ENCODE data around the gene SOCS7.

The SOCS7 gene, protein sequence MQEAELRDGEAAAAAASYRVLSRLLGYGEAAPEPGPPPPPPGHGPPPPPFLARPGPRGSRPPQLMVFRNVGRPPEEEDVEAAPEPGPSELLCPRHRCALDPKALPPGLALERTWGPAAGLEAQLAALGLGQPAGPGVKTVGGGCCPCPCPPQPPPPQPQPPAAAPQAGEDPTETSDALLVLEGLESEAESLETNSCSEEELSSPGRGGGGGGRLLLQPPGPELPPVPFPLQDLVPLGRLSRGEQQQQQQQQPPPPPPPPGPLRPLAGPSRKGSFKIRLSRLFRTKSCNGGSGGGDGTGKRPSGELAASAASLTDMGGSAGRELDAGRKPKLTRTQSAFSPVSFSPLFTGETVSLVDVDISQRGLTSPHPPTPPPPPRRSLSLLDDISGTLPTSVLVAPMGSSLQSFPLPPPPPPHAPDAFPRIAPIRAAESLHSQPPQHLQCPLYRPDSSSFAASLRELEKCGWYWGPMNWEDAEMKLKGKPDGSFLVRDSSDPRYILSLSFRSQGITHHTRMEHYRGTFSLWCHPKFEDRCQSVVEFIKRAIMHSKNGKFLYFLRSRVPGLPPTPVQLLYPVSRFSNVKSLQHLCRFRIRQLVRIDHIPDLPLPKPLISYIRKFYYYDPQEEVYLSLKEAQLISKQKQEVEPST

DNA sequence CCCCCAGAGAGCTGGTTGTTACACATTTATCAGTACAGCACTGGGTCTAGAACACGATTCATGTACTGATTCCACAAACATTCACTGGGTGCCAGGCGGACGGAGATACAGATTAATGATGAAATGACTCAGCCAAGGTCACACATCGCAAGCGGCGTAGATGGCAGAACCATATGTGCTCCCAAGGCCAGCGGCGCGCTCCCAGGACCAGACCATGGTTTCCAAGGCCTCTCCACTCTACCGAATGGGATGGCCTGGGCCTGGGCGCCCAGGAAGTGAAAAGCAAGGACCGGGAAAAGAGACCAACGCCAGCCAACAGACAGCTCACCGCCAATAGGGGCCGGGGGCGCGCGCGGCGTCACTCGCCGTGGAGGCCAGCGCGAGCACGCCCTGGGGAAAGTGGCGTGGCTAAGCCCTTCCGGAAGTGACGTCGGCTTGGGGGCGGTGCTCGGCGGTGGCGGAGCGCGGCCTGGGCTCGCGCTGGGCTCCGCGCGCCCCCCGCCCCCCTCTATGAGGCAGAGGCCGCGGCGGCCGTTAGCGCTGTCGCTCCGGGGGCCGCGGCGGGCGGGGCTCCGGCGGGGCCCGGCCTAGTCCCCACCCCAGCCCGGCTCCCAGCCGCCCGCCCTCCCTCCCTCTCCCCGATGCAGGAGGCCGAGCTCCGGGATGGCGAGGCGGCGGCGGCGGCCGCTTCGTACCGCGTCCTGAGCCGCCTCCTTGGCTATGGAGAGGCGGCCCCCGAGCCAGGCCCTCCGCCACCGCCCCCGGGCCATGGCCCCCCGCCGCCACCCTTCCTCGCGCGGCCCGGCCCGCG is at the start of gene SOCS7:
TSS of gene SOCS7 (plus strand) at position 433 of the 811 bp plus-strand sequence. CDS start at position 642, 209 bp downstream.
- H3K36me3 ChIP-seq (ENCODE audit: control insufficient read depth in 5 of 5, insufficient read depth in 5 of 5, low read length in 5 of 5): no peaks in the 10 kb centered on the region
- H3K4me3 ChIP-seq (ENCODE audit: low read depth in 1 of 5, low read length in 5 of 5): peak within 1 kb of the TSS; percentile 71 to 88 (median 82)
- H3K27ac ChIP-seq (ENCODE audit: low read depth, low read length): peak within 1 kb of the TSS; percentile 92
- no peaks in the 10 kb centered on the region for H3K27me3 ChIP-seq (ENCODE audit: control insufficient read depth in 5 of 5, insufficient read depth in 4 of 5, low read length in 5 of 5)
- peak within 1 kb of the TSS; percentile 48 to 88 (median 82) for H3K9ac ChIP-seq (ENCODE audit: low read length in 5 of 5)
- H3K4me1 ChIP-seq (ENCODE audit: control insufficient read depth in 5 of 5, insufficient read depth in 5 of 5, low read length in 5 of 5): peaks cover 7 to 53% (median 46%) of the 10 kb centered on the region in 5 donors
- H3K9me3 ChIP-seq (ENCODE audit: control insufficient read depth in 5 of 5, low read length in 5 of 5): no peaks in the 10 kb centered on the region

DNA sequence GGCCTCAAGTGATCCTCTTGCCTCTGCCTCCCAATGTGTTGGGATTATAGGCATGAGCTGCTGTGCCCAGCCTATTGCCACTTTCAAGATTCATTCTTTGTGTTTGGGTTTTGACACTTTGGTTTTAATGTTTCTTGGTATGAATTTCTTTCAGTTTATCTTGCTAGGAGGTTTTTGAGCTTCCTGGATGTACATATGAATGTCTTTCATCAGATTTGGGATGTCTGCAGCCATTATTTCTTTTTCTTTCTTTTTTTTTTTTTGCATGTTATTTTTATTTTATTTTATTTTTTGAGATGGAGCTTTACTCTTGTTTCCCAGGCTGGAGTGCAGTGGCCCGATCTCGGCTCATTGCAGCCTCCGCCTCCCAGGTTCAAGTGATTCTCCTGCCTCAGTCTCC is 36.1 kb upstream of the SOCS7 start:
- Histone ChIP-seq H3K27me3 (ENCODE audit: control insufficient read depth in 5 of 5, insufficient read depth in 4 of 5, low read length in 5 of 5) (no peaks in the 10 kb centered on the region), H3K9ac (ENCODE audit: low read length in 5 of 5) (no peak overlapping the region), H3K4me1 (ENCODE audit: control insufficient read depth in 5 of 5, insufficient read depth in 5 of 5, low read length in 5 of 5) (no peaks in the 10 kb centered on the region), H3K9me3 (ENCODE audit: control insufficient read depth in 5 of 5, low read length in 5 of 5) (no peaks in the 10 kb centered on the region), H3K4me3 (ENCODE audit: low read depth in 1 of 5, low read length in 5 of 5) (no peak overlapping the region), H3K27ac (ENCODE audit: low read depth, low read length) (no peak overlapping the region), H3K36me3 (ENCODE audit: control insufficient read depth in 5 of 5, insufficient read depth in 5 of 5, low read length in 5 of 5) (peaks cover 3 to 31% (median 18%) of the 10 kb centered on the region in 5 donors)

DNA sequence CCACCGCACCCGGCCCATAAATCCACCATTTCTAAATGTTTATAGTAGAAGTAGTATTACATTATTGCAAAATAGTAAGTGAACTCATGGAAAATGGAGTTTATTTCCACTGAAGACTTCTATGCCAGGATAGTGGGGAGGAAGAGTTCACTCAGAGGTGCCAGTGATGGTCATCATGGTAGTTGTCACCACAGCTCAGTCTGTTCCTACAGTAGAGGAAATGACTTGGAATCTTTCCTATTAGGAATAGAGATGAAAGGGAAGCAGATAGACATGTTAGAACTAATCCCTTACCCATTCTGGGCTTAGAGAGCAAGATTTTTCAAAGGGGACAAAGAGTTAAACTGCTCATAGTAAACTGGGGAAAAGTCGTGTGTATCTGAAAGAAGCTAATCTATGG is 34.6 kb upstream of the SOCS7 start:
- H3K4me3 ChIP-seq (ENCODE audit: low read depth in 1 of 5, low read length in 5 of 5): no peak overlapping the region
- no peaks in the 10 kb centered on the region for H3K4me1 ChIP-seq (ENCODE audit: control insufficient read depth in 5 of 5, insufficient read depth in 5 of 5, low read length in 5 of 5)
- no peaks in the 10 kb centered on the region for H3K9me3 ChIP-seq (ENCODE audit: control insufficient read depth in 5 of 5, low read length in 5 of 5)
- H3K27me3 ChIP-seq (ENCODE audit: control insufficient read depth in 5 of 5, insufficient read depth in 4 of 5, low read length in 5 of 5): no peaks in the 10 kb centered on the region
- H3K9ac ChIP-seq (ENCODE audit: low read length in 5 of 5): no peak overlapping the region
- H3K36me3 ChIP-seq (ENCODE audit: control insufficient read depth in 5 of 5, insufficient read depth in 5 of 5, low read length in 5 of 5): peaks cover 3 to 35% (median 21%) of the 10 kb centered on the region in 5 donors
- no peak overlapping the region for H3K27ac ChIP-seq (ENCODE audit: low read depth, low read length)

DNA sequence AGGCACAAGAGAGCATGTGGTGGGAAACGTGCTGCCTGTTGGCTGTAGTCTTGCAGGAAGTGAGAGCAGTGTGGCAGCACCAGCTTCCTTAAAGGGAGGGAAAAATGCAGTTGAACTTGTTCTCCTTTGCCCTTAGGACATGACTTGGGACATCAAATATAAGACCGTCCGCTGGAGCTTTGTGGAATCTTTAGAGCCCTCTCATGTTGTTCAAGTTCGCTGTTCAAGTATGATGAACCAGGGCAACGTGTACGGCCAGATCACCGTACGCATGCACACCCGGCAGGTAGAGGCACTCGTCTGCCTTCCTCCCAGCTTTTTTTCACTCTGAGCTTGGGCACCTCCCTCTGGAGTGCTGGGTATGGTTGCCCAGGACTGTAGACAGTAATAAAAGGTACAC is 31.2 kb upstream of the SOCS7 start:
- Histone ChIP-seq H3K27ac (ENCODE audit: low read depth, low read length) (no peak overlapping the region), H3K4me3 (ENCODE audit: low read depth in 1 of 5, low read length in 5 of 5) (no peak overlapping the region), H3K27me3 (ENCODE audit: control insufficient read depth in 5 of 5, insufficient read depth in 4 of 5, low read length in 5 of 5) (no peaks in the 10 kb centered on the region), H3K9me3 (ENCODE audit: control insufficient read depth in 5 of 5, low read length in 5 of 5) (no peaks in the 10 kb centered on the region), H3K4me1 (ENCODE audit: control insufficient read depth in 5 of 5, insufficient read depth in 5 of 5, low read length in 5 of 5) (peaks cover 0 to 15% (median 12%) of the 10 kb centered on the region in 5 donors), H3K9ac (ENCODE audit: low read length in 5 of 5) (no peak overlapping the region), H3K36me3 (ENCODE audit: control insufficient read depth in 5 of 5, insufficient read depth in 5 of 5, low read length in 5 of 5) (peaks cover 0 to 38% (median 34%) of the 10 kb centered on the region in 5 donors)

DNA sequence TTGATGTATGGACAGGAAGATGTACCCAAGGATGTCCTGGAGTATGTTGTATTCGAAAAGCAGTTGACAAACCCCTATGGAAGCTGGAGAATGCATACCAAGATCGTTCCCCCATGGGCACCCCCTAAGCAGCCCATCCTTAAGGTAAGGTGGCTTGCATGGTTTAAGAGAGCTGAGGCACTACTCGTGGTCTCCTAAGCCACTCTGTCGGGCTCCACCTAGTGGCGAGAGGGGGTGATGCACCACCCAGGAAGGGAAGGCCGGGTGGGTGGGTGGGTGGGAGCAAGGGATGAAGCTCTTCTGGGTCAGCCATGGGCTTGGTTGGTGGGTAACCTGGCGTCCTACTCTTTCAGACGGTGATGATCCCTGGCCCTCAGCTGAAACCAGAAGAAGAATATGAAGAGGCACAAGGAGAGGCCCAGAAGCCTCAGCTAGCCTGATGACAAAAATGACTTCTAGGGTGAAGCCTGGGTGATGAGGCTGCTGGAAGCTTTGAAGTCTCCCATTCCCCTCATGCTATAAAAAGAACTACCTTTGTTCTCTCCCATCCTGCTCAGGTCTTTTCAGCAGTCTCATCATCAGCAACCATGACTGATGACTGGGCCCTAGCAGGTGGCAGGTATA is 29.4 kb upstream of the SOCS7 start:
- no peak overlapping the region for H3K4me3 ChIP-seq (ENCODE audit: low read depth in 1 of 5, low read length in 5 of 5)
- H3K9me3 ChIP-seq (ENCODE audit: control insufficient read depth in 5 of 5, low read length in 5 of 5): no peaks in the 10 kb centered on the region
- no peak overlapping the region for H3K9ac ChIP-seq (ENCODE audit: low read length in 5 of 5)
- H3K27ac ChIP-seq (ENCODE audit: low read depth, low read length): no peak overlapping the region
- H3K36me3 ChIP-seq (ENCODE audit: control insufficient read depth in 5 of 5, insufficient read depth in 5 of 5, low read length in 5 of 5): peaks cover 0 to 38% (median 31%) of the 10 kb centered on the region in 5 donors
- H3K4me1 ChIP-seq (ENCODE audit: control insufficient read depth in 5 of 5, insufficient read depth in 5 of 5, low read length in 5 of 5): peaks cover 2 to 23% (median 17%) of the 10 kb centered on the region in 5 donors
- H3K27me3 ChIP-seq (ENCODE audit: control insufficient read depth in 5 of 5, insufficient read depth in 4 of 5, low read length in 5 of 5): no peaks in the 10 kb centered on the region

DNA sequence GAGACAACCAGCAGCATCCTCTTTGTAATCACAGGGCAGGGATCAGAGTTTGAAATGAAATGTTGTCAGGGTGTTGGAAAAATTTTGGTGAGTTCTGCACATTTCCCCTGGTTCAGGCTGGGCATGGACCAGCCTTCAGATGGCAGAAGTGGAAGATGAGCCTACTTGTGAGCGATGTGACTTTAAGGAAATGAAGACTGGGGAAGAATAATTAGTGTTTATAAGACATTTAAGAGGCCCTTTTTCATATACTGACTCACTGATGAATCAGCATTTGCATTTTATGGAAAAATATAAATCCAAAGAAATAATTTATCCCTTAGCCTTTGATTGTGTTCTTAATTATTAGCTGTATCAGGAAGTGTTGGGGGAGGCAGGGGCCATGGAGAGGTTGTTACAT is 28.7 kb upstream of the SOCS7 start:
- Histone ChIP-seq H3K36me3 (ENCODE audit: control insufficient read depth in 5 of 5, insufficient read depth in 5 of 5, low read length in 5 of 5) (peaks cover 0 to 38% (median 30%) of the 10 kb centered on the region in 5 donors), H3K27ac (ENCODE audit: low read depth, low read length) (no peak overlapping the region), H3K9ac (ENCODE audit: low read length in 5 of 5) (no peak overlapping the region), H3K4me1 (ENCODE audit: control insufficient read depth in 5 of 5, insufficient read depth in 5 of 5, low read length in 5 of 5) (peaks cover 2 to 26% (median 17%) of the 10 kb centered on the region in 5 donors), H3K9me3 (ENCODE audit: control insufficient read depth in 5 of 5, low read length in 5 of 5) (no peaks in the 10 kb centered on the region), H3K27me3 (ENCODE audit: control insufficient read depth in 5 of 5, insufficient read depth in 4 of 5, low read length in 5 of 5) (no peaks in the 10 kb centered on the region), H3K4me3 (ENCODE audit: low read depth in 1 of 5, low read length in 5 of 5) (no peak overlapping the region)

DNA sequence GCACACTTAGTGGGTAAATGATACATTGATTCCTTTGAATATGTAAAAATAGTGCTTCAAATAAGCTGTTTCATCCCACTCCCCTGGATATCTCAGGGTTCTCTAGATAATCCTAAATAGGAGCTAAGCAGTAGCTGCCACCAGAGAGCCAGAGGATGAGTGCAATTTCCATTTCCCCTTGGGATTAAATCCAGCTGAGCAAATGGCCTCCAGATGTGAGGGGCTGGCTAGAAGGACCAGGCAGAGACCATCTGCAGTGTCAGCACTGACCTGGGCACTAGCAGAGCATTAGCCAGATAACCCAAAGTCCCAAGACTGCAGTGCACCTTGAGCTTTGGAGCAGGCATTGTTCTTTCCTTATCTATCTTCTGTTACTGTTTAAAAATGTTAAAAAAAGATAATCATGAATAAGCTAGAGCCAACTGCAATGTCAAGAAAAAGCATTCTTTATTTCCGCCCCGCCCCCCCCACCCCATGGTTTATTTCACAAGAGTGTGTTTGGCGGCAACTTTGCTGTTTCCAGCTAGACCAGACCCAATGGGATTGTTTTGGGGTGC is 27.4 kb upstream of the SOCS7 start:
- peaks cover 2 to 28% (median 17%) of the 10 kb centered on the region in 5 donors for H3K4me1 ChIP-seq (ENCODE audit: control insufficient read depth in 5 of 5, insufficient read depth in 5 of 5, low read length in 5 of 5)
- H3K27me3 ChIP-seq (ENCODE audit: control insufficient read depth in 5 of 5, insufficient read depth in 4 of 5, low read length in 5 of 5): peaks cover 0 to 6% (median 0%) of the 10 kb centered on the region in 5 donors
- no peak overlapping the region for H3K27ac ChIP-seq (ENCODE audit: low read depth, low read length)
- H3K4me3 ChIP-seq (ENCODE audit: low read depth in 1 of 5, low read length in 5 of 5): no peak overlapping the region
- peak overlapping the region in 1 of 5 donors; percentile 17 for H3K9ac ChIP-seq (ENCODE audit: low read length in 5 of 5)
- peaks cover 0 to 34% (median 30%) of the 10 kb centered on the region in 5 donors for H3K36me3 ChIP-seq (ENCODE audit: control insufficient read depth in 5 of 5, insufficient read depth in 5 of 5, low read length in 5 of 5)
- H3K9me3 ChIP-seq (ENCODE audit: control insufficient read depth in 5 of 5, low read length in 5 of 5): no peaks in the 10 kb centered on the region

DNA sequence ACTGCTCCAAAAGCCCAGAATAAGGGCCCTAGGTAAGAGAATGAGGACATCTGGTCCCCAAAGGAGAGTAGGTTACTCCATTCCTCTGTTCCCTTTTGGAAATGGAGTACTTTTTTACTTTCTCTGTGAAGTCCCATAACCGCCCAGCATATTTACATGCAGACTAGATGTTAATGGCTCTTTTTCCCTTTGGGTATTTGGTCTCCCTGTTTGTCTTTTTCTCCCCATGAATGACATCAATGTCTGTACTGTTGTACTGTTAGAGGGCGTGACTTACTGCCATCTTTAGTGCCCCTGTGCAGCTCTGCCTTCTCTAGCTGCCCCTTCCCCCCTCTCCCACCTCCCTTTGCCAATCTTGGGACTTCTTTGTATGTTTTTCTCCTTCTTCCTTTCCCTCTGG is 26.9 kb upstream of the SOCS7 start:
- Histone ChIP-seq H3K36me3 (ENCODE audit: control insufficient read depth in 5 of 5, insufficient read depth in 5 of 5, low read length in 5 of 5) (peaks cover 0 to 30% (median 26%) of the 10 kb centered on the region in 5 donors), H3K9me3 (ENCODE audit: control insufficient read depth in 5 of 5, low read length in 5 of 5) (no peaks in the 10 kb centered on the region)

DNA sequence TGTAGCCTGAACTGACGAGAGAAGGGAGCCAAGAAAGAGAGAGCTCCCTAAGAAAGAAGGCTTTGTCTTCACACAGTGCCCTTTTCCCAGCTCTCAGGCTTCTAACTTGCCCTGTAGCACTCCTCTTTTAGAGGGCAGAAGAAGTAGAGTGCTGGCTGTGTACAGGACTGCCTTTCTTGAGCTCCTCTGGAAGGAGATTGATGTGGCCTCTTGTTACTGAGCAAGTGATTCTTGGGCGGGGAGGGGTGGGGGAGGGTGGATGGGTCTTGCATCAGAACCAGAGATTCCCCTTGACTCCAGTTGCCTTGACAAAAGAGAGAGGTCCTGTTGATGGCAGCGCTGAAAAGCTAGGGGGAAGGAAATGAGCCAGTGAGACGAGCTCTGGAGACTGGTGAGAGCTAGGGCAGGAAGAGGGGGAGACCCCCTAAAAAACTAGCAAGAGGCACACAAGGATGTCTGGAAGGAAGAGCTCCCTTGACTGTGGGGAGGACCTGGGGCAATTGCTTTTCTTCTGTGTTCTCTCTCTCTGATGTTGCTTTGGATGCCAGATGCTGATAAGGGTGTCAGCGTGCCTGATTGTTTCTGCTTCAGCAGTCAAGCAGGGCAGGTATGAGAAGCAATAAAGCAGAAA is 26.3 kb upstream of the SOCS7 start:
- H3K27ac ChIP-seq (ENCODE audit: low read depth, low read length): no peak overlapping the region
- no peak overlapping the region for H3K4me3 ChIP-seq (ENCODE audit: low read depth in 1 of 5, low read length in 5 of 5)
- no peak overlapping the region for H3K9ac ChIP-seq (ENCODE audit: low read length in 5 of 5)

More for the DNA sequence above, 26.9 kb upstream of the SOCS7 start:
- Histone ChIP-seq H3K4me1 (ENCODE audit: control insufficient read depth in 5 of 5, insufficient read depth in 5 of 5, low read length in 5 of 5) (peaks cover 2 to 28% (median 17%) of the 10 kb centered on the region in 5 donors), H3K9ac (ENCODE audit: low read length in 5 of 5) (no peak overlapping the region), H3K27me3 (ENCODE audit: control insufficient read depth in 5 of 5, insufficient read depth in 4 of 5, low read length in 5 of 5) (peaks cover 0 to 9% (median 1%) of the 10 kb centered on the region in 5 donors), H3K4me3 (ENCODE audit: low read depth in 1 of 5, low read length in 5 of 5) (no peak overlapping the region), H3K27ac (ENCODE audit: low read depth, low read length) (no peak overlapping the region)

More for the DNA sequence above, 26.3 kb upstream of the SOCS7 start:
- H3K36me3 ChIP-seq (ENCODE audit: control insufficient read depth in 5 of 5, insufficient read depth in 5 of 5, low read length in 5 of 5): peaks cover 0 to 26% (median 24%) of the 10 kb centered on the region in 5 donors
- peaks cover 2 to 28% (median 17%) of the 10 kb centered on the region in 5 donors for H3K4me1 ChIP-seq (ENCODE audit: control insufficient read depth in 5 of 5, insufficient read depth in 5 of 5, low read length in 5 of 5)
- H3K27me3 ChIP-seq (ENCODE audit: control insufficient read depth in 5 of 5, insufficient read depth in 4 of 5, low read length in 5 of 5): peaks cover 0 to 11% (median 7%) of the 10 kb centered on the region in 5 donors
- H3K9me3 ChIP-seq (ENCODE audit: control insufficient read depth in 5 of 5, low read length in 5 of 5): no peaks in the 10 kb centered on the region

Measured in subcutaneous abdominal adipose tissue (tissue), 5 donors.